ENCODE results near the gene TBX15.

TBX15 gene

GRCh38 chr1:119002028-119002686 lies 14.0 kb upstream of the TBX15 start:
- DNase-seq: no peak

GRCh38 chr1:119001181-119002027 lies 13.3 kb upstream of the TBX15 start:
- no peak for DNase-seq

GRCh38 chr1:119000371-119001180 lies 12.4 kb upstream of the TBX15 start:
- DNase-seq: no peak

GRCh38 chr1:118999348-119000071 lies 11.4 kb upstream of the TBX15 start:
- DNase-seq: no peak

GRCh38 chr1:118998171-118998570 lies 10.0 kb upstream of the TBX15 start:
- no peak for DNase-seq

GRCh38 chr1:118997225-118997624 lies 9.1 kb upstream of the TBX15 start:
- DNase-seq: no peak

GRCh38 chr1:118995312-118996016 lies 7.3 kb upstream of the TBX15 start:
- no peak for DNase-seq

- no peak for DNase-seq
These were observed 5.5 kb upstream of the TBX15 start for GRCh38 chr1:118993700-118994026.

GRCh38 chr1:118992868-118993699 lies 4.9 kb upstream of the TBX15 start:
- no peak for DNase-seq

GRCh38 chr1:118992237-118992825 lies 4.2 kb upstream of the TBX15 start:
- DNase-seq: no peak

- no peak for DNase-seq
These were observed 3.3 kb upstream of the TBX15 start for GRCh38 chr1:118991448-118991847.

GRCh38 chr1:118990513-118991152 lies 2.5 kb upstream of the TBX15 start:
- no peak for DNase-seq

GRCh38 chr1:118989878-118990378 lies 1.8 kb upstream of the TBX15 start:
- no peak for DNase-seq

GRCh38 chr1:118989006-118989815 lies 1.1 kb upstream of the TBX15 start:
- DNase-seq: no peak

- no peak for DNase-seq
These were observed 516 bp downstream of the TBX15 start for GRCh38 chr1:118987468-118988185.

- no peak for DNase-seq
These were observed 1.3 kb downstream of the TBX15 start for GRCh38 chr1:118986555-118987467.

All from anterior cingulate cortex (tissue), 58 donors.